ENCODE results near the gene SF3B5.

Gene SF3B5

GRCh38 chr6:144123836-144124235, 28.5 kb upstream of the SF3B5 start:
- Mint-ChIP-seq H3K27me3 (peaks cover 3% of the 10 kb centered on the region), H3K27ac (no peak overlapping the region)

GRCh38 chr6:144123421-144123820, 28.0 kb upstream of the SF3B5 start:
- no peaks in the 10 kb centered on the region for H3K9me3 Mint-ChIP-seq
- H3K36me3 Mint-ChIP-seq (ENCODE audit: low read depth), result no peaks in the 10 kb centered on the region
- peaks cover 2% of the 10 kb centered on the region for H3K27me3 Mint-ChIP-seq
- no peak for DNase-seq
- no peak overlapping the region for H3K27ac Mint-ChIP-seq
- no peak overlapping the region for H3K4me3 Mint-ChIP-seq
- H3K4me1 Mint-ChIP-seq (ENCODE audit: low read depth), result peaks cover 2% of the 10 kb centered on the region

More at GRCh38 chr6:144123836-144124235, 28.5 kb upstream of the SF3B5 start:
- Mint-ChIP-seq H3K9me3 (no peaks in the 10 kb centered on the region), H3K4me3 (no peak overlapping the region), H3K4me1 (ENCODE audit: low read depth) (peaks cover 3% of the 10 kb centered on the region), H3K36me3 (ENCODE audit: low read depth) (no peaks in the 10 kb centered on the region)
- no peak for DNase-seq

GRCh38 chr6:144122861-144123260, 27.5 kb upstream of the SF3B5 start:
- no peaks in the 10 kb centered on the region for H3K27me3 Mint-ChIP-seq
- H3K27ac Mint-ChIP-seq, result no peak overlapping the region
- H3K4me3 Mint-ChIP-seq, result no peak overlapping the region

DNA sequence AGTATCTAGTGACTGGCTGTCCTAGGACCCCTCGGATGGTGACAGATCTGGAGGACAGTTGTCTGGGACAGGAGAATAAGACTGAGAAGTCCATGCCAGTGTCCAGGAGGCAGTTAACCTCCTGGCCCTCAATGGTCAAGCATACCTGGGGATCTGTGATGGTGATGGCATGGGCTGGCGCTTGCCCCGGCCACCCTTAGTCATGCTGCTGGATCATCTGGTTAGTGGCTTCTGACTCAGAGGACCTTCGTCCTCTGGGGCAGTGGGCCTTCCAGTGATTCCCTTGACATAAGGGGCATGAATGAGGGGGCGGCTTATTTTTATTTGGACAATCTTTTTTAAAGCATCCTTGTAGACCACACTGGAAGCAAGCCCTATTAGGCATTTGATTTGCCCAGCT, 24.0 kb upstream of the SF3B5 start:
- H3K27ac Mint-ChIP-seq, result no peak overlapping the region
- no peaks in the 10 kb centered on the region for H3K4me1 Mint-ChIP-seq (ENCODE audit: low read depth)
- H3K36me3 Mint-ChIP-seq (ENCODE audit: low read depth), result no peaks in the 10 kb centered on the region
- H3K4me3 Mint-ChIP-seq, result no peak overlapping the region
- DNase-seq, result no peak
- no peaks in the 10 kb centered on the region for H3K27me3 Mint-ChIP-seq
- no peaks in the 10 kb centered on the region for H3K9me3 Mint-ChIP-seq

More at GRCh38 chr6:144122861-144123260, 27.5 kb upstream of the SF3B5 start:
- Mint-ChIP-seq H3K9me3 (no peaks in the 10 kb centered on the region), H3K4me1 (ENCODE audit: low read depth) (no peaks in the 10 kb centered on the region), H3K36me3 (ENCODE audit: low read depth) (no peaks in the 10 kb centered on the region)
- no peak for DNase-seq

GRCh38 chr6:144115219-144115618, 19.8 kb upstream of the SF3B5 start:
- DNase-seq, result no peak
- no peaks in the 10 kb centered on the region for H3K27me3 Mint-ChIP-seq
- no peaks in the 10 kb centered on the region for H3K36me3 Mint-ChIP-seq (ENCODE audit: low read depth)
- H3K4me1 Mint-ChIP-seq (ENCODE audit: low read depth), result no peaks in the 10 kb centered on the region
- no peak overlapping the region for H3K27ac Mint-ChIP-seq
- no peak overlapping the region for H3K4me3 Mint-ChIP-seq
- no peaks in the 10 kb centered on the region for H3K9me3 Mint-ChIP-seq

DNA sequence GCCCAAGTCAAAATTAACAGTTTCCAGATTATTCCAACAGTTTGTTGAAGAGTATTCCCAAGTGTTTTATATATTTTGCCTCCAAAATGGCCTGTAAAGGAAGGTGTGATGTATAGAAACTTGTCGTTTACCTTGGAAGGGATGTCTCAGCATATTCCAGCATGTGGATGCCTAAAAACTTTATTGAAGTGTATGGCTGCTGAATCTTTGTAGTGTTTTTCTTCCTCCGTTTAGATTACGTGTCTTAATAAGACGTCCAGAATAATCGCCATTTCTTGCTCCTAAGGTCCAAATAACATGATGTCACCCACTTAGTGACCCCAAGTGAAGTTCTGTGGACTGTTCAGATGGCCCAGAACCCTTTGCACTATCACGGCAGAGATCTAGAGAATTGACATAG, 18.0 kb upstream of the SF3B5 start:
- Mint-ChIP-seq H3K36me3 (ENCODE audit: low read depth) (no peaks in the 10 kb centered on the region), H3K4me3 (no peak overlapping the region), H3K9me3 (no peaks in the 10 kb centered on the region), H3K27me3 (no peaks in the 10 kb centered on the region), H3K27ac (no peak overlapping the region), H3K4me1 (ENCODE audit: low read depth) (no peaks in the 10 kb centered on the region)
- no peak for DNase-seq

- no peak overlapping the region for H3K4me3 Mint-ChIP-seq
- H3K9me3 Mint-ChIP-seq, result no peaks in the 10 kb centered on the region
- H3K27ac Mint-ChIP-seq, result no peak overlapping the region
- peaks cover 8% of the 10 kb centered on the region for H3K4me1 Mint-ChIP-seq (ENCODE audit: low read depth)
- no peaks in the 10 kb centered on the region for H3K27me3 Mint-ChIP-seq
- H3K36me3 Mint-ChIP-seq (ENCODE audit: low read depth), result no peaks in the 10 kb centered on the region
- DNase-seq, result no peak
Observed at GRCh38 chr6:144110210-144110609, 14.8 kb upstream of the SF3B5 start.

GRCh38 chr6:144106206-144106605, 10.8 kb upstream of the SF3B5 start:
- Mint-ChIP-seq H3K9me3 (no peaks in the 10 kb centered on the region), H3K27me3 (no peaks in the 10 kb centered on the region), H3K4me3 (no peak overlapping the region), H3K4me1 (ENCODE audit: low read depth) (peaks cover 10% of the 10 kb centered on the region), H3K36me3 (ENCODE audit: low read depth) (no peaks in the 10 kb centered on the region), H3K27ac (no peak overlapping the region)
- no peak for DNase-seq

- peaks cover 10% of the 10 kb centered on the region for H3K4me1 Mint-ChIP-seq (ENCODE audit: low read depth)
- no peak for DNase-seq
- no peaks in the 10 kb centered on the region for H3K9me3 Mint-ChIP-seq
- H3K27ac Mint-ChIP-seq, result no peak overlapping the region
- H3K36me3 Mint-ChIP-seq (ENCODE audit: low read depth), result no peaks in the 10 kb centered on the region
- no peak overlapping the region for H3K4me3 Mint-ChIP-seq
- no peaks in the 10 kb centered on the region for H3K27me3 Mint-ChIP-seq
Observed at GRCh38 chr6:144104898-144105487, 9.6 kb upstream of the SF3B5 start.

GRCh38 chr6:144104488-144104887, 9.1 kb upstream of the SF3B5 start:
- H3K4me3 Mint-ChIP-seq, result no peak overlapping the region
- no peaks in the 10 kb centered on the region for H3K9me3 Mint-ChIP-seq
- peaks cover 10% of the 10 kb centered on the region for H3K4me1 Mint-ChIP-seq (ENCODE audit: low read depth)
- DNase-seq, result no peak
- H3K36me3 Mint-ChIP-seq (ENCODE audit: low read depth), result no peaks in the 10 kb centered on the region
- no peaks in the 10 kb centered on the region for H3K27me3 Mint-ChIP-seq
- H3K27ac Mint-ChIP-seq, result no peak overlapping the region

DNA sequence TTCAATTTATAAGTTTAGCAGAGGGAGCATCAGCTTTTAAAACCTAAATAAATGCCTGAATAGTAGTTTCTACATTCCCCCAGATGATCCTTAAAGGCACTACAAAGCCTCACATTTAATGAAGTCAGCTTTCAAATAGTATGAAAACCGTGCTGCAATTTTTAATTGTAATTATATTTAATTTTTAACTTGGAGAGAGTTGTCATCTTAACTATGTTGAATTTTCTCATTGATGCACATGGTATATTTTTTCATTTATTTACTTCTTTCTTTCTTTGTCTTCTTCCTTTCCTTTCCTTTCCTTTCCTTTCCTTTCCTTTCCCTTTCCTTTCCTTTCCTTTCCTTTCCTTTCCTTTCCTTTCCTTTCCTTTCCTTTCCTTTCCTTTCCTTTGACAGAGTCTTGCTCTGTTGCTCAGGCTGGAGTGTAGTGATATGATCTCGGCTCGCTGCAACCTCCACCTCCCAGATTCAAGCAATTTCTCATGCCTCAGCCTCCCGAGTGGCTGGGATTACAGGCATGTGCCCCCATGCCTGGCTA, 7.7 kb upstream of the SF3B5 start:
- no peak overlapping the region for H3K4me3 Mint-ChIP-seq
- no peak for DNase-seq
- H3K4me1 Mint-ChIP-seq (ENCODE audit: low read depth), result peaks cover 10% of the 10 kb centered on the region
- H3K27ac Mint-ChIP-seq, result no peak overlapping the region
- no peaks in the 10 kb centered on the region for H3K27me3 Mint-ChIP-seq
- no peaks in the 10 kb centered on the region for H3K36me3 Mint-ChIP-seq (ENCODE audit: low read depth)
- H3K9me3 Mint-ChIP-seq, result no peaks in the 10 kb centered on the region

DNA sequence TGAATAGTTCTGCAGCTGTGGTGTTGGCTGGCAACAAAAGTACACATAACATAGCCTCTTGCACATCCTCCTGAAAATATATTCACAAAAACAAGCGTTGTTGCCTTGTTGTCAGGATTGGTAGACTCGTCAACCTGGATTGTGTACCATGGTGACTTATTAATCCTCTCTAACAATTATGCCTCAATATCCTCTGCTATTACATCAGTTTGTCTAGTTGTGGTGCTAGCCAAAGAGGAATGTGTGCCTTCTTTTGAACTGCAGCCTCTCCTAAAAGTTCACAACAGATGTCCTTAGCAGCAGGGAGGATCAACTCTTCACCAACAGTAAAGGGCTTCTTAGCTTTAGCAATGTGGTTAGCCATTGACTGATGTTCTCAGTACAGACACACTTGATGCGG, 3.6 kb upstream of the SF3B5 start:
- H3K4me3 Mint-ChIP-seq, result no peak overlapping the region

DNA sequence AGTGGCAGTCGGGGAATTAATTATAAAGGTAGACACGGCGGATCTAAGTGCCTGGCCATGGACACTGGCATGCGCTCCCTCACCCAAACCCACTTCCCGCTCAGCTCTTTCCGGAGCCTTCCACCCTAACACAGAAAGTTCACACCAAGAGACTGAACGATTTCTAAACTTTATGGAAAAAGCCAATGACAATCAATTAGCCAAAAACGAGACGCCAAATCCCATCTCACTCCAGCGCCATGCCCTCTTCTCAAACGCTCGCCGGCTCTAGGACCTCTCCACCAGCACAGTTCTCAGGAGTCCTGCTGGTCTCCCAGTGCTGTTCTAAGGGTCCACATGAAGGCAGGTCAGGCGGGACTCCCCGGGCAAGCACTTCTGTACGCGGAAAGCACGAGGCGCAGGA, 641 bp downstream of the SF3B5 start:
- peak overlapping the region; percentile 96 for H3K4me3 Mint-ChIP-seq
- H3K9me3 Mint-ChIP-seq, result no peaks in the 10 kb centered on the region
- H3K36me3 Mint-ChIP-seq (ENCODE audit: low read depth), result peaks cover 45% of the 10 kb centered on the region
- DNase-seq, result no peak
- H3K27me3 Mint-ChIP-seq, result no peaks in the 10 kb centered on the region
- H3K4me1 Mint-ChIP-seq (ENCODE audit: low read depth), result peaks cover 38% of the 10 kb centered on the region
- peak overlapping the region; percentile 98 for H3K27ac Mint-ChIP-seq

More for the DNA sequence above, 3.6 kb upstream of the SF3B5 start:
- Mint-ChIP-seq H3K9me3 (no peaks in the 10 kb centered on the region), H3K4me1 (ENCODE audit: low read depth) (peaks cover 17% of the 10 kb centered on the region), H3K36me3 (ENCODE audit: low read depth) (peaks cover 18% of the 10 kb centered on the region), H3K27ac (no peak overlapping the region), H3K27me3 (no peaks in the 10 kb centered on the region)
- no peak for DNase-seq

- H3K27me3 Mint-ChIP-seq, result no peaks in the 10 kb centered on the region
- H3K27ac Mint-ChIP-seq, result peak overlapping the region; percentile 98
- H3K4me1 Mint-ChIP-seq (ENCODE audit: low read depth), result peaks cover 38% of the 10 kb centered on the region
- DNase-seq, result no peak
- H3K4me3 Mint-ChIP-seq, result peak overlapping the region; percentile 96
- H3K9me3 Mint-ChIP-seq, result no peaks in the 10 kb centered on the region
- H3K36me3 Mint-ChIP-seq (ENCODE audit: low read depth), result peaks cover 46% of the 10 kb centered on the region
Observed at GRCh38 chr6:144093658-144094057, 1.7 kb downstream of the SF3B5 start.

DNA sequence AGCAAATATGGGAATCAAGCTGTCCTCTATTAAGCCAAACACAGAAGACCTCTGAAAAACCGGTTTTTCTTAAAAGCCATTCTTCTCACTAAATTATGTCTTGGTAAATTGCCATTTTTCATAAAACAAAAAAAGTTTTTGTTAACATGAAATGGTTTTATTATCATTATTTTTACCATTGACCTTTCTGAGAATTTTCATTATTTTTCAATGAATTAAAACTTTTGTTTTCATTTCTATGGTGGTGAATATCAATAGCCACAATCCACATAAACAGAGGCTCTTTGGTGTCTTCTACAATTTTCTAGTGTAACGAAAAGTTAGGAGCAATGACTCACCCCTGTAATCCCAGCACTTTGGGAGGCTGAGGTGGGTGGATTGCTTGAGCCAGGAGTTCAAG, 2.1 kb downstream of the SF3B5 start:
- peaks cover 46% of the 10 kb centered on the region for H3K36me3 Mint-ChIP-seq (ENCODE audit: low read depth)
- peak overlapping the region; percentile 96 for H3K4me3 Mint-ChIP-seq
- no peaks in the 10 kb centered on the region for H3K27me3 Mint-ChIP-seq
- peaks cover 38% of the 10 kb centered on the region for H3K4me1 Mint-ChIP-seq (ENCODE audit: low read depth)
- H3K27ac Mint-ChIP-seq, result peak overlapping the region; percentile 67
- no peak for DNase-seq
- H3K9me3 Mint-ChIP-seq, result no peaks in the 10 kb centered on the region

- H3K9me3 Mint-ChIP-seq, result no peaks in the 10 kb centered on the region
- peaks cover 42% of the 10 kb centered on the region for H3K36me3 Mint-ChIP-seq (ENCODE audit: low read depth)
- DNase-seq, result no peak
- no peak overlapping the region for H3K4me3 Mint-ChIP-seq
- no peak overlapping the region for H3K27ac Mint-ChIP-seq
- H3K4me1 Mint-ChIP-seq (ENCODE audit: low read depth), result peaks cover 35% of the 10 kb centered on the region
- no peaks in the 10 kb centered on the region for H3K27me3 Mint-ChIP-seq
Observed at GRCh38 chr6:144090384-144090783, 5.0 kb downstream of the SF3B5 start.

Measured in activated T-cell treated with anti-CD3 and anti-CD28 coated beads, Interleukin-2, amount 50 U/mL, for 24 hours (primary cell).